GM23248 (cell line): ENCODE results near the gene RUFY2. TPM values are rescaled to one million over a fixed set of nuclear protein-coding genes. Genes with fewer than 3 reads are reported as not detected.

Experiments used
- DNase-seq: peaks from one replicate; pipeline ENCODE4 v3.0.0-alpha.2; 2015
- H2AFZ ChIP-seq: fragments of 200-600 bp; sonication (generic); 2 replicates; pipeline ENCODE4 v1.6.1; 2016; ENCODE audit warnings: antibody characterized with exemption
- H3F3A ChIP-seq: fragments of 200-600 bp; sonication (generic); 2 replicates; pipeline ENCODE4 v1.6.1; 2016; ENCODE audit warnings: mild to moderate bottlenecking, antibody characterized with exemption, mixed run types; ENCODE audit not compliant: insufficient read depth
- H3K27ac ChIP-seq: fragments of 200-600 bp; sonication (generic); 2 replicates; pipeline ENCODE4 v1.5.1; 2016; ENCODE audit warnings: mild to moderate bottlenecking
- H3K27me3 ChIP-seq: fragments of 200-600 bp; sonication (generic); replicated peaks from 2 replicates; pipeline ENCODE4 v1.6.1; 2016; ENCODE audit warnings: mild to moderate bottlenecking; ENCODE audit not compliant: insufficient read depth
- H3K36me3 ChIP-seq: fragments of 200-600 bp; sonication (generic); 2 replicates; pipeline ENCODE4 v1.6.1; 2016; ENCODE audit warnings: low read depth, mild to moderate bottlenecking
- H3K4me1 ChIP-seq: fragments of 200-600 bp; sonication (generic); 2 replicates; pipeline ENCODE4 v1.6.1; 2016; ENCODE audit warnings: mild to moderate bottlenecking; ENCODE audit not compliant: insufficient read depth
- H3K4me2 ChIP-seq: fragments of 200-600 bp; sonication (generic); one replicate; pipeline ENCODE4 v1.6.1; 2016; ENCODE audit warnings: mild to moderate bottlenecking; ENCODE audit not compliant: unreplicated experiment
- H3K4me3 ChIP-seq: fragments of 200-600 bp; sonication (generic); 2 replicates; pipeline ENCODE4 v1.5.1; 2016; ENCODE audit warnings: mild to moderate bottlenecking
- H3K79me2 ChIP-seq: fragments of 200-600 bp; sonication (generic); 2 replicates; pipeline ENCODE4 v1.6.1; 2016; ENCODE audit warnings: mild to moderate bottlenecking; ENCODE audit not compliant: insufficient read depth
- H3K9ac ChIP-seq: fragments of 200-600 bp; sonication (generic); 2 replicates; pipeline ENCODE4 v1.6.1; 2016; ENCODE audit warnings: mild to moderate bottlenecking
- H3K9me2 ChIP-seq: fragments of 200-600 bp; sonication (generic); 2 replicates; pipeline ENCODE4 v1.6.1; 2016; ENCODE audit warnings: mixed run types, mild to moderate bottlenecking, moderate library complexity; ENCODE audit not compliant: insufficient read depth
- H3K9me3 ChIP-seq: fragments of 200-600 bp; sonication (generic); one replicate; pipeline ENCODE4 v1.6.1; 2017; ENCODE audit warnings: low read depth
- H4K20me1 ChIP-seq: fragments of 200-600 bp; sonication (generic); 2 replicates; pipeline ENCODE4 v1.6.0; 2016; ENCODE audit not compliant: insufficient read depth
- EZH2 ChIP-seq: fragments of 200-600 bp; sonication (generic); IDR thresholded peaks from 2 replicates; pipeline ENCODE4 v1.6.1; 2018; ENCODE audit warnings: antibody characterized with exemption, mild to moderate bottlenecking; ENCODE audit not compliant: insufficient read depth, poor library complexity, severe bottlenecking
- EZH2phosphoT487 ChIP-seq: fragments of 200-600 bp; sonication (generic); IDR thresholded peaks from 2 replicates; pipeline ENCODE4 v1.6.1; 2018; ENCODE audit warnings: antibody characterized with exemption, moderate library complexity, mild to moderate bottlenecking, low read depth; ENCODE audit not compliant: insufficient read depth
- WGBS, 2 experiments: methylation state at CpG; one replicate each; pipeline ENCODE4 v1.1.6; 2015 to 2017; ENCODE audit warnings: low lambda C conversion rate in 2 of 2, low coverage in 1 of 2; ENCODE audit errors: missing lambda C conversion rate in 2 of 2; 5-methylcytosine and 5-hydroxymethylcytosine counted together
- in situ Hi-C: fragments of 300-500 bp; cut with MboI; formaldehyde crosslinking; loops from 2 replicates; pipeline ENCODE4 v1.15.0; 2020
- polyA plus RNA-seq: library from polyadenylated mRNA; unstranded; fragments of >200 nt; fragmentation: Nextera tagmentation; extraction: Ambion mirVana; gene quantifications from 2 replicates; pipeline ENCODE4 v1.2.1, GENCODE V29; 2016
- total RNA-seq: library from RNA; depleted of rRNA; stranded (reverse); fragments of >200 nt; shearing (Covaris generic); gene quantifications from 2 replicates; pipeline ENCODE4 v1.2.3, GENCODE V29; 2014

RUFY2 gene
- total and polyA plus RNA-seq, 2 experiments from 2014 or later = 11.2 to 20.6 TPM

DNA sequence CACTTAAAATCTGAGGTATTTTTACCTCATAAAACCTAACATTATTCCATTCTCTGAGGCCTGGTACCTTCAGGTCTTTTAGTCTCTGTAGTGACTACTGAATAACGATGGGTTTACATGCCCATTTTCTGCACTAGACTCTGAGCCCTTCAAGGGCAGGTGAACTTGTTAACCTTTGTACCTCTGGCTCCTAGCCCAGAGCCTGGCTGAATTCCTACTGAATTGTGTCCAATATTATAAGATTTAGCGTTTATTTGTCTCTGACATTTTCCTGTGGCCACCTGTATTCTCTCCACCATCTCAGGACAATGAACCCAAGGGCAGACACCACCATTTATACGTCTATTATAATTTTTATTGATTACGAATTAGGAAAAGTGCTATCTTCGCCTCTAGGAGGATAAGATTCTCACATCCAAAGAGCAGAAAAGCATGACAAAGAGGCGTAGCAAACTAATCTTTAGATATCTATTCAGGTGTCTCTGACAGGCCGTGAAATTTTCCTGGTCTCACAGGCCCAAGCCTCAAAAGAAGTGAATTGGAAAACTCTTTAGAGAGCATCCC, 103.1 kb downstream of the RUFY2 start:
- Histone ChIP-seq H3K9me3 (no peaks in the 10 kb centered on the region), H3K79me2 (no peaks in the 10 kb centered on the region), H3K27ac (no peak overlapping the region), H2AFZ (no peak overlapping the region), H3K4me3 (no peak overlapping the region), H3K36me3 (no peaks in the 10 kb centered on the region), H3K4me2 (no peak overlapping the region), H4K20me1 (no peaks in the 10 kb centered on the region), H3F3A (no peaks in the 10 kb centered on the region), H3K4me1 (no peaks in the 10 kb centered on the region), H3K9me2 (no peaks in the 10 kb centered on the region), H3K27me3 (no peaks in the 10 kb centered on the region), H3K9ac (no peak overlapping the region)
- WGBS, 2 experiments = 77 to 80% methylated on average over 7 of the region's 7 CpGs
- in situ Hi-C loops = loop anchor here (10.0 kb wide), 2 partner anchors 89 to 219 kb away; no protein-coding TSS in a partner anchor
- no peak for TF ChIP-seq EZH2
- no peak for TF ChIP-seq EZH2phosphoT487
- no peak for DNase-seq

GRCh38 chr10:68302871-68303270, 104.2 kb downstream of the RUFY2 start:
- no peaks in the 10 kb centered on the region for H3K36me3 ChIP-seq
- H3K4me2 ChIP-seq = no peak overlapping the region
- no peak for DNase-seq
- in situ Hi-C loops = loop anchor here (10.0 kb wide), 2 partner anchors 88 to 218 kb away; no protein-coding TSS in a partner anchor
- no peaks in the 10 kb centered on the region for H3K27me3 ChIP-seq
- no peak overlapping the region for H2AFZ ChIP-seq
- H3F3A ChIP-seq = no peaks in the 10 kb centered on the region
- no peaks in the 10 kb centered on the region for H3K79me2 ChIP-seq
- no peak overlapping the region for H3K9ac ChIP-seq
- H3K9me3 ChIP-seq = no peaks in the 10 kb centered on the region
- TF ChIP-seq EZH2 = no peak
- TF ChIP-seq EZH2phosphoT487 = no peak
- no peak overlapping the region for H3K4me3 ChIP-seq
- WGBS, 2 experiments = 64 to 65% methylated on average over 5 of the region's 5 CpGs
- no peaks in the 10 kb centered on the region for H4K20me1 ChIP-seq
- H3K4me1 ChIP-seq = no peaks in the 10 kb centered on the region
- no peak overlapping the region for H3K27ac ChIP-seq
- no peaks in the 10 kb centered on the region for H3K9me2 ChIP-seq

DNA sequence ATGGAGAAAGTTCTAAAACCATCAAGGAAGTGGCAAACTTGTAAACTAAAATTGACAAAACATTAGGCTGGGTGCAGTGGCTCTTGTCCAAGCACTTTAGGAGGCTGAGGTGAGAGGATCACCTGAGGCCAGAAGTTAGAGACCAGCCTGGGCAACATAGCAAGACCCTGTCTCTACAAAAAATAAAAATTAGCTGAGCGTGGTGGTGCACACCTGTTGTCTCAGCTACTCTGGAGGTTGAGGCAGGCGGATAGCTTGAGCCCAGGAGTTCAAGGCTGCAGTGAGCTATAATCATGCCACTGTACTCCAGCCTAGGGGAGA, 104.6 kb downstream of the RUFY2 start:
- in situ Hi-C loops = loop anchor here (10.0 kb wide), 2 partner anchors 88 to 218 kb away; no protein-coding TSS in a partner anchor
- Histone ChIP-seq H4K20me1 (no peaks in the 10 kb centered on the region), H3K27ac (no peak overlapping the region), H2AFZ (no peak overlapping the region), H3K79me2 (no peaks in the 10 kb centered on the region), H3F3A (0 out of 2 replicates have a peak, but pooled peaks cover under 1% of the 10 kb centered on the region), H3K4me1 (no peaks in the 10 kb centered on the region), H3K4me3 (no peak overlapping the region), H3K9me2 (no peaks in the 10 kb centered on the region), H3K9ac (no peak overlapping the region), H3K4me2 (no peak overlapping the region), H3K27me3 (no peaks in the 10 kb centered on the region), H3K9me3 (no peaks in the 10 kb centered on the region), H3K36me3 (no peaks in the 10 kb centered on the region)
- TF ChIP-seq EZH2 (no peak), EZH2phosphoT487 (no peak)
- DNase-seq = no peak
- 13% methylated on average over 2 of the region's 2 CpGs for WGBS, 2 experiments

GRCh38 chr10:68301790-68302502, 105.1 kb downstream of the RUFY2 start:
- Histone ChIP-seq H3K4me3 (no peak overlapping the region), H3K27me3 (no peaks in the 10 kb centered on the region), H3K9ac (no peak overlapping the region), H3K9me2 (no peaks in the 10 kb centered on the region), H4K20me1 (no peaks in the 10 kb centered on the region), H3K4me1 (peaks cover 3% of the 10 kb centered on the region), H2AFZ (no peak overlapping the region), H3K9me3 (no peaks in the 10 kb centered on the region), H3K36me3 (no peaks in the 10 kb centered on the region), H3F3A (0 out of 2 replicates have a peak, but pooled peaks cover 6% of the 10 kb centered on the region), H3K4me2 (no peak overlapping the region), H3K27ac (no peak overlapping the region), H3K79me2 (no peaks in the 10 kb centered on the region)
- DNase-seq = peak; percentile 70
- in situ Hi-C loops = loop anchor here (10.0 kb wide), 2 partner anchors 87 to 217 kb away; no protein-coding TSS in a partner anchor
- 55 to 56% methylated on average over 6 of the region's 6 CpGs for WGBS, 2 experiments
- TF ChIP-seq EZH2phosphoT487 (no peak), EZH2 (no peak)
